Esophagus (tissue), 2 donors: ENCODE results near the gene PPP1R9B. TPM values are rescaled to one million over a fixed set of nuclear protein-coding genes. Genes with fewer than 3 reads are reported as not detected.

Source experiments
- H3K27ac ChIP-seq, 2 donors: one replicate each; pipeline ENCODE4 v1.5.1; 2013; ENCODE audit warnings: low read depth in 2 of 2, mild to moderate bottlenecking in 2 of 2, inconsistent platforms in 1 of 2, low read length in 1 of 2, moderate library complexity in 1 of 2
- H3K27me3 ChIP-seq, 2 donors: one replicate each; pipeline ENCODE4 v1.6.1; 2013; ENCODE audit warnings: low read length in 2 of 2, control low read depth in 1 of 2, mild to moderate bottlenecking in 1 of 2; ENCODE audit not compliant: insufficient read depth in 2 of 2, control insufficient read depth in 1 of 2
- H3K36me3 ChIP-seq, 2 donors: one replicate each; pipeline ENCODE4 v1.6.1; 2013; ENCODE audit warnings: low read length in 1 of 2; ENCODE audit not compliant: control insufficient read depth in 2 of 2, insufficient read depth in 2 of 2
- H3K4me1 ChIP-seq, 2 donors: one replicate each; pipeline ENCODE4 v1.6.1; 2013; ENCODE audit warnings: low read length in 1 of 2; ENCODE audit not compliant: control insufficient read depth in 2 of 2, insufficient read depth in 2 of 2
- H3K4me3 ChIP-seq, 2 donors: one replicate each; pipeline ENCODE4 v1.5.1; 2013; ENCODE audit warnings: low read length in 2 of 2, mild to moderate bottlenecking in 2 of 2, low read depth in 1 of 2, moderate library complexity in 1 of 2
- H3K9me3 ChIP-seq, 2 donors: one replicate each; pipeline ENCODE4 v1.6.1; 2013; ENCODE audit warnings: mild to moderate bottlenecking in 2 of 2, low read depth in 1 of 2, low read length in 1 of 2, moderate library complexity in 1 of 2; ENCODE audit not compliant: control insufficient read depth in 2 of 2, insufficient read depth in 1 of 2
- WGBS, 2 donors: extraction: QIAGEN DNeasy Blood & Tissue Kit; methylation state at CpG; one replicate each; pipeline ENCODE4 v1.1.7; 2013; 5-methylcytosine and 5-hydroxymethylcytosine counted together
- polyA plus RNA-seq, 2 donors: library from polyadenylated mRNA; stranded (reverse); fragments of 200-250 nt; gene quantifications; one replicate each; pipeline ENCODE4 v1.2.3, GENCODE V29; 2013
- donor health status: healthy with polysubstance abuse.
- donor health status: Bipolar disorder and iron deficiency.

The PPP1R9B gene
- polyA plus RNA-seq, 2 donors = 15.4 to 31.3 TPM

DNA sequence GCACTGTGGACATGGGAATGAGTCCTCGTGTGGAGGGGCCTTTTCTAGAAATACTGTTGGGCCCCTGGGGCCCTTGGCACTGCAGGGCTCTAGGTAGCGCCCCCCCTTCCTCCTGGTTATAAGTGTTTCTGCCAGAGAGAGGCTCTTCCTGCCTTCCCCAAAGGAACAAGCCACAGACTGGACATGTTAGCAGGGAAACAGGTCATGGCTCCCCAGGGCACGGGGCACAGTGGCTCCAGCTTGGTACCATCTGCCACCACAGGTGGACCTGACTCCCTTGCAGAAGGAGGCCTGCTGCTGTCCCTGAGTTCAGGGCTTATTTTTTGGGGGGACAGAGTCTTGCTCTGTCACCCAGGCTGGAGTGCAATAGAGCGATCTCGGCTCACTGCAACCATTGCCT lies 46.5 kb downstream of the PPP1R9B start:
- Histone ChIP-seq H3K27me3 (no peaks in the 10 kb centered on the region), H3K9me3 (no peaks in the 10 kb centered on the region), H3K4me3 (no peak overlapping the region), H3K4me1 (peaks cover 14 to 30% of the 10 kb centered on the region in 2 donors), H3K27ac (no peak overlapping the region), H3K36me3 (peaks cover 5 to 14% of the 10 kb centered on the region in 2 donors)
- WGBS, 2 donors = 93 to 95% methylated on average over 5 of the region's 5 CpGs

DNA sequence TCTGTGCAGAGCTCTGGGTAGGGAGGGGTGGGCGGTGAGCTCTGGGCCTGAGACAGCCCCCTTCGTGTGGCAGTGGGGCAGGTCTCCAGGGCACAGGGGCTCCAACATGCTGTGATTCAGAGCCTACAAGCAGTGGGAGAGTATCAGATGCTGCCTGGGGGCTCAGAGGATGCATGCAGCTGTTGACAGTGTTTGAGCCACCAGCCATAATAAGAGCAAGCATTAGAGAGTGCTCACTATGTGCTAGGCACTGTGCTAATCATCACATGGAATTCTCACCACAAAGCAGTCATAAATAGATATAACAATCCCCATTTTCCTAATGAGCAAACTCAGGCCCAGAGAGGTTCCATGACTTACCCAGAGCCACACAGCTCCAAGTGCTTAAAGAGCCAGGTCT lies 47.2 kb downstream of the PPP1R9B start:
- H3K36me3 ChIP-seq = peaks cover 5 to 18% of the 10 kb centered on the region in 2 donors
- no peak overlapping the region for H3K27ac ChIP-seq
- no peaks in the 10 kb centered on the region for H3K27me3 ChIP-seq
- no peak overlapping the region for H3K4me3 ChIP-seq
- WGBS, 2 donors = 71 to 78% methylated on average over 2 of the region's 2 CpGs
- no peaks in the 10 kb centered on the region for H3K9me3 ChIP-seq
- H3K4me1 ChIP-seq = peaks cover 14 to 32% of the 10 kb centered on the region in 2 donors

DNA sequence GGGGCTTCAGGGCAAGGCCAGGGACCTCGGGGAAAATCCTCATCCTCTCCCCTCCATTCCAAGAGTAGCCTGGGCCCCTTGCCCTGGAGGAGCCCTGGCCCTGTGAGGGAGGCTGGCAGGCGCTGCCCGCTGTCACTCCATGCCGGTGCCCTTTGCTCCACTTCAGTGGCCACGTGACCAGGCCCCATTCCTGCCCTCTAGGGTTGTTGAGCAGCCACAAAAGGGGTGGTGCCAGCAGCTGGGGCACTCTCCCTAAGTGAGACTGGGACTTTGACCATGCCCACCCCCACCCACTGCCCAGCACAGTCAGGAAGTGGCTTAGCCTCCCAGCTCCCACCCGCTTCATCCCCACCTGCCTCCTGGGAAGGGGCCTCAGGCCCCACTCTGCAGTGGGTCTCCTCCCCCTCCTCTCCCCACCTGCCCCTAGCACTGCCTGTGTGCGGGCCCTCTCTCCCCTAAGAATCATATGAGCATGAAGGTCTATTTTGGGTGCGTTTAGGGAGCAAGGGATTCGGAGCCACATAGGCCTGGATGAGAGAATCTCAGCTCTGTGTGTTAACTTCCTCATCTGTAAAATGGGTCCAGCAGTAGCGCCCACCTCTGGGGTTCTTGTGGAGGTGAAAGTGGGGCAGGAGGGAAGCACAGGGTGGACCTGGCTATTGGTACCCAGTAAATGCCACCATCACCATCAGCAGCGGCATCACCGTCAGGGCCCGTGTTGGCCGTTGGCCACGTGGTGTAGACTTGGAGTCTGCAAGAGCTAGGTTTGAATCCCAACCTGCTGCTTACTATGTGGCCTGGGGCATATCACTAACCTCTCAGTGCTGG lies 48.1 kb downstream of the PPP1R9B start:
- Histone ChIP-seq H3K27me3 (no peaks in the 10 kb centered on the region), H3K27ac (peak overlapping the region; percentile 62 to 70), H3K4me1 (peaks cover 14 to 27% of the 10 kb centered on the region in 2 donors), H3K9me3 (no peaks in the 10 kb centered on the region), H3K4me3 (no peak overlapping the region), H3K36me3 (peaks cover 5 to 22% of the 10 kb centered on the region in 2 donors)
- WGBS, 2 donors = 61 to 67% methylated on average over 15 of the region's 15 CpGs

DNA sequence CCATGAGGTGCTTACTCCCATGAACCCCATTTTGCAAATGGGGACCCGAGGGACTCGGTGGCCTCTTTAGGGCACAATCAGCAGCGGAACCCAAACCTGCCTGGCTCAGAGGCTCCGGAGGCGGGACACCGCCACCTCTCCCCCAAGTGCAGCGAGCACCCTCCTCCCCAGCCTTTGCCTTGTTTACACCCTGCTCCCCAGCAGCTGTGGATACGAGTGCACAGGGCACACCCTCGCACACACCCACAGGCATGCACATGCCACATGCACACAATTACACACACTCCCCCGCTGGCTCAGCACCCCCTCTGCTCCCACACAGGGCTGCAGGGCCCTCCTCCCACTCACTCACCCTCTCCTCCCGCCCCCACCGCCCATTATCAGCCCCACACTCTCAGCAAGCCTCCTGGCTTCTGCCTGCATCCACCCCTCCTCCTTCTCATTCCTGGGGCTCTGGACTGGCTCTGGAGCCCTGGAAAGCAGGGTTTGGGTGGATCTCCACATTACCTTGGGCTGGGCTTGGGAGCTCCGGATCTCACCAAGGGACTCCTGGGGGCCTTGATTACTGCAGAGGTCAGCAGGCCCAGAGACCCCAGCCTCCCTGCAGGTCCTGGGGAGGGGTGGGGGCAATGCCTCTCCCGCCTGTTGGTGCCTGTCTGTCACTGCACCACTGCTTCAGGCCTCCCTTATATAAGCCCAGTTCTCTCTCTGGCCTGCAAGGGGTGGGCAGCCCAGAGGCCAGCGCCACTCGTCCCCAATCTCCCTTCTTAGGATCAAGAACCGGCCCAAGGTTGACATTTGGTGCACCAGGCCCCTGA lies 48.9 kb downstream of the PPP1R9B start:
- H3K36me3 ChIP-seq = peaks cover 5 to 18% of the 10 kb centered on the region in 2 donors
- peak overlapping the region; percentile 62 to 70 for H3K27ac ChIP-seq
- 34 to 37% methylated on average over 17 of the region's 17 CpGs for WGBS, 2 donors
- no peak overlapping the region for H3K4me3 ChIP-seq
- H3K9me3 ChIP-seq = no peaks in the 10 kb centered on the region
- H3K4me1 ChIP-seq = peaks cover 14 to 28% of the 10 kb centered on the region in 2 donors
- no peaks in the 10 kb centered on the region for H3K27me3 ChIP-seq

DNA sequence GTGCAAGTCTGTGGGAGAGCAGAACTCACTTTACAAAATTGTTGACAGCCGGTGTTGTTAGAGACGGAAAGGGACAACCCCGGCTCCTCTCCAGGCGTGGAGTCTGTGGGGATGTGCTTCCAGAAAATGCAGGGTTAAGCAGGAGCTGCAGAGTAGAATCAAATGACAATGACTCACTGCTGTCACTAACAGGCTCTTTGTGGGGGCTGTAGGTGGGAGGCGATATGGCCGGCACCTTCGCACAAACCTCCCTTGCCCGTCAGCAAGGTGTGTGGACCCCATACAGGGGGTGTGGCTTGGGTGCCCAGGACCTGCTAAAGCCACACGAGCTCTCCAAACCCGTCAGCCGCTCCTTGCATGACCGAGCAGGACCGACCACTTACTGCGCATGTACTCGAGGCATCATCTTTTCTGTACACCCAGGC lies 49.5 kb downstream of the PPP1R9B start:
- Histone ChIP-seq H3K27me3 (no peaks in the 10 kb centered on the region), H3K36me3 (peaks cover 5 to 18% of the 10 kb centered on the region in 2 donors), H3K27ac (peak overlapping the region; percentile 30 to 70), H3K9me3 (no peaks in the 10 kb centered on the region), H3K4me3 (no peak overlapping the region), H3K4me1 (peaks cover 20 to 33% of the 10 kb centered on the region in 2 donors)
- WGBS, 2 donors = 36 to 42% methylated on average over 15 of the region's 15 CpGs

DNA sequence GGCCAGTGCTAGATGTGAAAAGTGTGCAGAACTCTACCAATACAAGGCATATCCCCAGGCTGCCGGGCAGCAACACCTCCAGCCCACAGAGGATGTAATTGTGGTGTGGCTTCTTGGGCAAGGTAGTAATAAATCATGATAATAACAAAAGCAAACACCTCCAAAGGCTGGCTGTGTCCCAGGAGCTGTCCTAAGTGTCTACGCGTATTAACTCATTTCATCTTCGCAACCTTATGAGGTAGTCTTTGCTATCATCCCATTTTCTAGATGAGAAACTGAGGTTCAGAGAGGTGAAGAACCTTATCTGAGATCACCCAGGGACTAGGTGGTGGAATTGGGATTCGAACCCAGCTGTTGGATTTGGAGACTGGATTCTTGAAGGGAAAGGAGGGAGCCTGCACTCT lies 50.0 kb downstream of the PPP1R9B start:
- Histone ChIP-seq H3K27me3 (no peaks in the 10 kb centered on the region), H3K4me1 (peaks cover 21 to 37% of the 10 kb centered on the region in 2 donors), H3K9me3 (no peaks in the 10 kb centered on the region), H3K4me3 (no peak overlapping the region), H3K27ac (peak overlapping the region; percentile 6 to 30), H3K36me3 (peaks cover 2 to 14% of the 10 kb centered on the region in 2 donors)
- 55 to 57% methylated on average over 5 of the region's 5 CpGs for WGBS, 2 donors

DNA sequence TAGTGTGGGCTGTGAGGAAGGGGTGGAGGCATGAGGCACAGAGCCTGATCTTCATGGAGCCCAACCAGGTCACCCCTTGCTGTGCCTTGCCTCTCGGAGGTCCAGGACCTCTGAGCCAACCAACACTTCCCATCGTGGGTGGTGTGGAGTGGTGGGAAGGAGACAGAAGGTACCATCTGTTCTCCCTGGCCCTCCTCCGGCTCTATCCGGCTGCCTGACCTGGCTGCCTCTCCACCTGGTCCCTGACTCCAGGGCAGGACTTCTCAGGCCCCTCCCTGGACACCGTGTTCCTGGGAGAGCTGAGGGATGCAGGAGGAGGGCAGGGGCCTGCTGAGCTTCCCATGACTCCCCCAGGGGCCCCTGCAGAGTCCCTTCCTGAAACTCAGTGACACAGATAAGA lies 51.5 kb downstream of the PPP1R9B start:
- no peaks in the 10 kb centered on the region for H3K9me3 ChIP-seq
- H3K4me1 ChIP-seq = peaks cover 20 to 37% of the 10 kb centered on the region in 2 donors
- H3K27ac ChIP-seq = no peak overlapping the region
- 74 to 79% methylated on average over 5 of the region's 5 CpGs for WGBS, 2 donors
- no peak overlapping the region for H3K4me3 ChIP-seq
- no peaks in the 10 kb centered on the region for H3K27me3 ChIP-seq
- peaks cover 2 to 12% of the 10 kb centered on the region in 2 donors for H3K36me3 ChIP-seq

DNA sequence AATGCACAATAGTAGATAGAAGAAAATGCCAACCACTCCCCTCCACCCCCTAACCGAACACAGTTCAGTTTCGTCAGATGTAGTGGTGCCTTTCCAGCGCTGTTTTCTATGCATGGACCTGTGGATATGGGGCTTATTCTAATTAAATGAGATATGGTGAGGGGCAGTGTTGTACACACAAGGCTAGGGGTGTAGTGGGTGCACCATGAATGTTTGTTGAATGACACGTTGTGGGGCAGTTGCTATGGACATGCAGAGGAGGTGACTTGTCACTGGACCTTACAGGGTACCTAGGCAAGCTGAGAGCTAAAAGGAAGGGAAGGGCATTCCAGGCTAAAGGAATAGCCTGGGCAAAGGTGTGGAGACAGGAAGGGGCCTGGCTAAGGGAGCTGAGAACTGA lies 51.9 kb downstream of the PPP1R9B start:
- H3K36me3 ChIP-seq = peaks cover 2 to 12% of the 10 kb centered on the region in 2 donors
- no peak overlapping the region for H3K4me3 ChIP-seq
- no peak overlapping the region for H3K27ac ChIP-seq
- no peaks in the 10 kb centered on the region for H3K27me3 ChIP-seq
- H3K9me3 ChIP-seq = no peaks in the 10 kb centered on the region
- WGBS, 2 donors = 75 to 80% methylated on average over 4 of the region's 4 CpGs
- peaks cover 20 to 37% of the 10 kb centered on the region in 2 donors for H3K4me1 ChIP-seq

DNA sequence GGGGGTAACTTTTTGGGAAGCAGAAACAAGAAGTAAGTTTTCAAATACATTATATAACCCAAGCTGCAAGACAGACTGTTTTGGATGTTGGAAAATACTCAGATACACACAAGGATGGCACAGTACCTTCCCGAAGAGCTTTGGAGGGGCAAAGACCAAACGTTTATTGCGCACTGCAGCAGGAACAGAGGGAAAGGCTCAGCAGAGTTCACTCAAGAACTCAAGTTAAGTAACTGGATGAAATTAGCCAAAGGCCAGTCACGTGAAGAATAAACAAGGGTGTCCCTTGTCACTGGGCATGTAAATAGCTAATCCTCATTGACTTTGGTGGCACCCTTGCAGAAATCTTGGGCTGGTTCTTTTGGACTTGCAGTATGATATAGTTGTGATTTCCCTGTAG lies 52.6 kb downstream of the PPP1R9B start:
- Histone ChIP-seq H3K4me3 (no peak overlapping the region), H3K9me3 (no peaks in the 10 kb centered on the region), H3K36me3 (peaks cover 2 to 9% of the 10 kb centered on the region in 2 donors), H3K27me3 (no peaks in the 10 kb centered on the region), H3K4me1 (peaks cover 20 to 36% of the 10 kb centered on the region in 2 donors), H3K27ac (no peak overlapping the region)
- WGBS, 2 donors = 75 to 82% methylated on average over 4 of the region's 4 CpGs
